NCI-H345 (cell line): ENCODE data around the gene RPTOR.
A peak's percentile ranks its signal among the peaks of the same experiment; 100 is the strongest.
"Not testable (repeated sequence)": the region's sequence is repeated elsewhere in the genome, so short reads cannot be mapped to it uniquely, and the experiment has no call there.

Source experiments
- DNase-seq: peaks from one replicate; lab custom pipeline; 2025; lab: John Stamatoyannopoulos, UW

The RPTOR gene

DNA sequence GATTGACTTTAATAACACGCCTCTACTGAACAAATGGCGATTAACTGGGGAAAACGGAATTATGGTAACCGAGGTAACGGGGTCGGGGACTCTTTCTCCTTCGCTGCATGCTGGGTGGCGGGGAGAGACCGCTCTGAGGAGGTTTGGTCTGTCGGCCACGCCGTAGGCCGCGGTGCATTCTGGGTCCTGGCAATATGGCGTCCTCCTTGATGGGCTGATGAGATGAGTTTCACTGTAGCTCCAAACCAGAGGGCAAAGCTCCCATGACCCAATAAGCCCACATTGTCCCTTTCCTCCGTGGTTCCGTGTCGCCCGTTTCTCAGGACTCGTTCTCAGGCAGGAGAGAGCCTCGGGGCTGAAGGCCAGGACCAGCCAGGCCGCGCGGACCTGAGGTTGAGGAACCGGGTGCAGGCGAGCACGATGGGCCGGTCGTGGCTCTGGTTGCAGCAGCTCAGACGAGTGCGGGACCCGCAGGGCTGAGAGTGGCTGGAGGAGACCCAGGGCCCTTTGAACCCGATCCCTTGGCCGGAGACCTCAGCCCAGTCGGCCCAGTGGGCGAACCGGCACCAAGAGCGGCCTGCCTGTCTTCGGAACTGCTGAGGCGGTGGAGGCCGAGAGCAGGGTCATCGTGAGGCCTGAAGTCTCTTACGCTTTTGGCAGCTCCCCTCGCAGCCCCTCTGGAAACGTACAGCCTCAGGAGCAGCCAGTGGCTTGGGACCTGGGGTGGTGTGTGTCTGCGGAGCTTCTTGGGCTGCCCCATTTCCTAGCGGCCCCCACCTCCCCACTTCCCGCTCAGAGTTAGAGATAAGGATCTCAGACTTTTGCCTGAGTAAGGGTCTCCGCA is at the start of gene RPTOR:
RPTOR (plus strand) TSS at position 184 of the 844 bp plus-strand sequence. CDS start 792 bp downstream, outside the sequence.
- peak; percentile 94 for DNase-seq

- no peak for DNase-seq
Observed at GRCh38 chr17:80497726-80498241, 46.9 kb upstream of the RPTOR start.

- DNase-seq = no peak
Observed at GRCh38 chr17:80498242-80498919, 46.3 kb upstream of the RPTOR start.

- DNase-seq = no peak
Observed at GRCh38 chr17:80498920-80499410, 45.7 kb upstream of the RPTOR start.

GRCh38 chr17:80499560-80499959 is 45.1 kb upstream of the RPTOR start:
- no peak for DNase-seq

DNA sequence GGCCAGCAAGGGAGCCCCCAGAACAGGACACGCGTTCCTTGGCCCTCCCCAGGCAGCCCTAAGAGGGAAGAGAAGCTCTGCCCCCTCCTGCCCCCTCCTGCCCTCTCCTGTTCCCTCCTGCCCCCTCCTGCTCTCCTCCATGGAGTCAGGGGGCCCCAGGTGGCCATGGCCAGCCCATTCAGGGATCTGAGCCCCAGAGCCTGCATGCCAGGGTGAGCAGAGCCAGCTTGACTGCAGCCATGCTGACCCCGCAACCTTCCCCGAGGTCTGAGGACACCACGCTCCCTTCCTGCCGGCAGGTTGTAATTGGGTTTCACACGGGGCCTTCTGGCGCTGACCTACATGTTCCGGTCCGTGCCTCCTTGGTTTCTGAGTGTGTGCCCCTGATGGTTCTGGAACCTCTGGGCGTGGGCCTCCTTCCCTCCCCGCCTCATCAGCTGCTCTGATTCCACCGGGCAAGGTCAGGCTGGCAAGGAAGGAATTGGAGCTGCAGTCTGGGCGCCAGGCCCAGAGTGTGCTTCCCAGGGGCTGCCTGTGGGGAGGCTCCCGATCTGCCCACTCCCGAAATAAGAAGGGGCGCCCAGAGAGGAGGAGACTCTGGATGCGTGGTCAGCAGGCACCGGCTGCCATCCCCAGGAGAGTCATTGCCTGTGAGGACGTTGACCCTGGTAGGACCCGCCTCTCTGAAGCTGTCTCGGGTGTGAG is 44.5 kb upstream of the RPTOR start:
- DNase-seq = no peak

DNA sequence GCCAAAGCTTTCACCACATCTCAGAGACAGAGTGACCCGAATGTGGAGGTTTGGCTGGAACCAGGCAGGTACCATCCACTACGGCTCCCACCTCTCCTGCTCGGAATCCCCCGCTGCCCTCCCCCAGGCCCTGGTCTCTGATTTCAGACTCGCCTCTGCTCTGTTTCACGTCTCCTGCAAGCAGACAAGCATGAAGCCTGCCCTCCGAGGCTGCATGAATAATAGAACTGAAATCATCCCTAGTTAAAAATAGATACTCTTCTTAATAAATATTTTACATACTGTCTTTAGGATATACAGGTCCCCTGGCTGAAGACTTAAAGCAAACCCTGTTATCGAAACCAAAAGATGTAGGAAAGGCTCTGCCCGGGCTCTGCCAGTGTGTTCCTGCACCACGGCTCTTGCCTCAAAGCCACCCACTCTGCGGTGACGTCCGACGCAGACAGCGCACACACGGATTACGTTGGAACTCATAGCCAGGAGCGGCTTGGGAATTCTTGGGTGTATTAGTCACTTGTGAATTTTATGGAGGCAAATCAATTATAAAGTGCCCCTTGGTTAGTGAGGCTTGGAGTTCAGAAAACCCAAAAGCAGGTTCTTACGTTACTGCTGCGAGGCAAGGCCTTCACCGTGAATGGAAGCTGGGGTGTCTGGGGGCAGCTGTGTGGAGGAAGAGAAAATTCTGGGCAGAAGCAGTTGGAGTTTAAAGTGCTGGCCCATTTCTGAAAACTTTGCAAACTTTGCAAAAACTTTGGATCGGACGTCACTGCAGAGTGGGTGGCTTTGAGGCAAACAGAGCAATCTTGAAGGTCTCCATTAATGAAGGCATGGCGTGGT is 42.7 kb upstream of the RPTOR start:
- DNase-seq = no peak

DNA sequence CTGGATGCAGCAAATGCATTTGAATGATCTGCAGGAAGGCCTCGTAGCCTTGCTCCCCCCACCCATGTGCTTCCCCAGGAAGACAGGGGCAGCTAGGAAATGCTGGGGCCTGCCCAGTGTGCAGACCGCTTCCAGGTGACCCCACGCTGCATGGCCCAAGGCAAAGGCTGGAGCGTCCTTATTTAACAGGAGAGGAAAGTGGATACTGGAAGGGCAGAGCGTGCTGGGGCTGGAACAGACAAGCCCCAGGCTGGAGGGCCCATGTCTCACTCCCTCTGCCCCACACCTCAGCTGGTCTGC is 42.1 kb upstream of the RPTOR start:
- no peak for DNase-seq

- no peak for DNase-seq
Observed at GRCh38 chr17:80503031-80503430, 41.6 kb upstream of the RPTOR start.

- DNase-seq = no peak
Observed at GRCh38 chr17:80503921-80504320, 40.7 kb upstream of the RPTOR start.

- DNase-seq = no peak
Observed at GRCh38 chr17:80504686-80505413, 39.8 kb upstream of the RPTOR start.

- DNase-seq = not testable (repeated sequence)
Observed at GRCh38 chr17:80507177-80507576, 37.5 kb upstream of the RPTOR start.

GRCh38 chr17:80507965-80508364 is 36.7 kb upstream of the RPTOR start:
- DNase-seq = no peak

DNA sequence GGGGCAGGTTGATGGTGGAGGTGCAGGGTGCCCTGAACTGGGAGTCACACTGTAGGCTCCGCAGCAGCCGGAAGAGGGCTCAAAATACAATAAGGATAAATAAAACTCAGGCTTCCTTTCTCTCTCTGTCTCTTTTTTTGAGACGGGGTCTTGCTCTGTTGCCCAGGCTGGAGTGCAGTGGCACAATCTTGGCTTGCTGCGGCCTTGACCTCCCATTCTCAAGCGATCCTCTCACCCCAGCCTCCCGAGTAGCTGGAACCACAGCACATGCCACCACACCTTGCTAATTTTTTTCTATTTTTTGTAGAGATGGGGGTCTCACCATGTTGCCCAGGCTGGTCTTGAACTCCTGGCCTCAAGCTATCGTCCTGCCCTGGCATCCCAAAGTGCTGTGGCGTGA is 35.3 kb upstream of the RPTOR start:
- DNase-seq = no peak

DNA sequence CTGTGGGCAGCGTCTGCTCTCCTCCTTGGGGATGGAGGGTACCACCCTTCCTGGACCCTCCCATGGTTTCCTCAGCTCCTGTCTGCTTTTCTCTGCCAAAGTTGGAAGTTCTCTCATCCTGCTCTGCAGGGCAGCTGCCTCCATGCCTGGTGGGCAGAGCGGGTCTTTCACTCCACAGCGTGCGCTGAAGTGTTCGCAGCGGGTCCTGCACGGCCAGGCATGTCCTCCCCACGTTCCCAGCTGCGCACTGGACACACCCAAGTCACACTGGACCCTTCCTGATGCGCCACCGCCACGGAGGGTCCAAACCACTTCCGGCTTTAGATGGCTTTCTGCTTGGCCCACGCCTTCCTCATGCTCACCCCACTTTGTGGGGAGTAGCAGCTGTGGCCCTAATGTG is 34.5 kb upstream of the RPTOR start:
- no peak for DNase-seq

- no peak for DNase-seq
Observed at GRCh38 chr17:80510772-80511171, 33.9 kb upstream of the RPTOR start.

DNA sequence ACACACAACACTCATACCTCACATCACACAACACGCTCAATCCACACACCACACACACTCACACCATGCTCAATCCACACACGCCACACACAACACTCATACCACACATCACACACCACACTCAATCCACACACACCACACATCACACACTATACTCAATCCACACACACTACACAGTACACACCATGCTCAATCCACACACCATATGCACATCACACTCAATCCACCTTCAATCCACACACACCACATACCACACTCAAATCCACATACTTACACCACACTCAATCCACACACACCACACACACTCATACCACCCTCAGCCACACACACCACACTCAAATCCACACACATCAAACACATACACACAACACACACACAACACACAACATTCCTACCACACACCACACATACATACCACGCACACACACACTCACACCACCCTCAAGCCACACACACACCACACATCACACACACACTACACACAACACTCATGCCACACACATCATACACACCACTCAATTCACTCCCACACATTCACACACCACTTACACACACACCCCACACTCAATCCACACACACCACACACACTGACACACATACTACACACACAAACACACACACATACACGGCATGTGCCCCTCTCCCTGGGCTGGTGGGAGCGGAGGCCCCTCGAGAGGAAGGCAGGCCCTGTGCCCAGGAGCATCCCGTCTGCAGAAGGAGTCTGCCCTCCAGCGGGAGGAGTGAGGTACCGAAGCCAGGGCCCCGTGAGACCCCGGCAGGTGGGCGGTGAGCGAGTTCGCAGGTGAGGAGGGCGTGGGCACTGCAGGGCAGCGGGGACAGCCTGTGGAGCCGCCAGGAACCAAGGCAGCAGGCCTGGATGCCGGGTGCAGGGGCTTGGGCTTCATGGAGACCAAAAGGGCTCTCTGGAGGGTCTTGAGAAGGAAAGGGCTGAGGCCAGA is 33.1 kb upstream of the RPTOR start:
- DNase-seq = no peak

DNA sequence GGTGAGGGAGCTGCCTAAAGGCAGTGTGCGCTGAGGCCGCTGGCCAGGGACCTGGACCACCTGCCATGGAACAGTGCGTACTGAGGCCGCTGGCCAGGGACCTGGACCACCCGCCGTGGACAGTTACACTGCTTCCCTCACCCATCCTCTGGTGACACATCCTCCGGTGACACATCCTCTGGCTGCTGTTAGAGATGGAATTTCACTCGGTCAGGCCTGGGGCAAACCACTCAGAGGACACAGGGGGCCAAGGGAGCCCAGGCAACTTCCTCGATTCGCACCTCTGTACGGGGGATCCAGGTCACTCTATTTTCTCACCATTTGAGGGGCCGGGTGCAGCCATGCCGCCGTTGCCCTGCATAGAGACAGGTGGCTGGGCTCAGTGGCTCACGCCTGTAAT is 32.4 kb upstream of the RPTOR start:
- no peak for DNase-seq

DNA sequence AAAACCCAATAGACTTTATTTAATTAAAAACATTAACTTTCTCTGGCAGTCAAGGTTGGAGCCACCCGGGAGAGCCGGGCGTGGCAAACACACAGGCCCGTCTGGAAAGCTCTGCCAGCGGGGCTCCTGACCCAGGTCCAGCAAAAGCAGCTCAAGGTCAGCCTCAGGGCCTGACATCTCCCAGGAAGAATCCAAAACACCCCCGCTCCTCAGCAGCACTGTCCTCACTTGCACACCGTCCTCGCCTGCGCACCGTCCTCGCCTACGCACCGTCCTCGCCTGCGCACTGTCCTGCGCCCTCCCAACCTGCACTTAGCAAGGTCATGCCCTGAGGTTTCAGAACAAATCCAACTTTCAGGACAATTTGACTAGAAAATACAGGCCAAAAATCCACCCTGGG is 31.4 kb upstream of the RPTOR start:
- no peak for DNase-seq

GRCh38 chr17:80513892-80514291 is 30.7 kb upstream of the RPTOR start:
- DNase-seq = no peak
